Trophoblast cell (in vitro differentiated cells and primary cell): ENCODE data around the gene PDGFA.
A peak's percentile ranks its signal among the peaks of the same experiment; 100 is the strongest.

ENCODE experiments used
- DNase-seq, 2 donors: peaks; one replicate each; pipeline ENCODE4 v3.0.0-alpha.2; 2016
- H2AFZ ChIP-seq: 2 replicates; pipeline ENCODE4 v1.6.1; 2013; ENCODE audit warnings: low read length, moderate library complexity, mild to moderate bottlenecking; ENCODE audit not compliant: insufficient read depth, poor library complexity
- H2AK5ac ChIP-seq: 2 replicates; pipeline ENCODE4 v1.6.1; 2013; ENCODE audit warnings: mild to moderate bottlenecking, low read length
- H2BK120ac ChIP-seq: 2 replicates; pipeline ENCODE4 v1.6.1; 2013; ENCODE audit warnings: low read length, mild to moderate bottlenecking, moderate library complexity; ENCODE audit not compliant: insufficient read depth, poor library complexity
- H2BK12ac ChIP-seq: 2 replicates; pipeline ENCODE4 v1.6.1; 2013; ENCODE audit warnings: mild to moderate bottlenecking, low read length, moderate library complexity
- H2BK5ac ChIP-seq: 2 replicates; pipeline ENCODE4 v1.6.1; 2013; ENCODE audit warnings: low read length, low read depth, moderate library complexity, mild to moderate bottlenecking; ENCODE audit not compliant: poor library complexity
- H3K14ac ChIP-seq: 2 replicates; pipeline ENCODE4 v1.6.1; 2013; ENCODE audit warnings: mild to moderate bottlenecking, low read length
- H3K18ac ChIP-seq: 2 replicates; pipeline ENCODE4 v1.6.1; 2013; ENCODE audit warnings: mild to moderate bottlenecking, low read length
- H3K23ac ChIP-seq: 2 replicates; pipeline ENCODE4 v1.6.1; 2013; ENCODE audit warnings: low read length
- H3K27ac ChIP-seq: 2 replicates; pipeline ENCODE4 v1.5.1; 2013; ENCODE audit warnings: low read depth, mild to moderate bottlenecking, inconsistent platforms, low read length, moderate library complexity
- H3K27me3 ChIP-seq: 2 replicates; pipeline ENCODE4 v1.6.1; 2013; ENCODE audit warnings: inconsistent platforms, mild to moderate bottlenecking, low read length, moderate library complexity; ENCODE audit not compliant: insufficient read depth
- H3K36me3 ChIP-seq, 2 experiments: 1 replicate in 1 of 2; 2 replicates in 1 of 2; pipeline ENCODE4 v1.6.1; 2013; ENCODE audit warnings: low read length in 2 of 2, mild to moderate bottlenecking in 2 of 2, moderate library complexity in 1 of 2; ENCODE audit not compliant: insufficient read depth in 2 of 2, control insufficient read depth in 1 of 2
- H3K4ac ChIP-seq: 2 replicates; pipeline ENCODE4 v1.6.1; 2013; ENCODE audit warnings: low read depth, mild to moderate bottlenecking, low read length, moderate library complexity
- H3K4me1 ChIP-seq, 2 experiments: 1 replicate in 1 of 2; 2 replicates in 1 of 2; pipeline ENCODE4 v1.6.1; 2013; ENCODE audit warnings: low read length in 2 of 2, mild to moderate bottlenecking in 2 of 2, moderate library complexity in 1 of 2; ENCODE audit not compliant: insufficient read depth in 2 of 2, control insufficient read depth in 1 of 2
- H3K4me2 ChIP-seq: 2 replicates; pipeline ENCODE4 v1.6.1; 2013; ENCODE audit warnings: inconsistent platforms, mild to moderate bottlenecking, low read length, moderate library complexity
- H3K4me3 ChIP-seq: 2 replicates; pipeline ENCODE4 v1.5.1; 2013; ENCODE audit warnings: mild to moderate bottlenecking, low read depth, low read length, inconsistent platforms
- H3K79me1 ChIP-seq: one replicate; pipeline ENCODE4 v1.6.1; 2013; ENCODE audit warnings: low read length
- H3K79me2 ChIP-seq: 2 replicates; pipeline ENCODE4 v1.6.1; 2013; ENCODE audit warnings: low read length, mild to moderate bottlenecking; ENCODE audit not compliant: control insufficient read depth, insufficient read depth, poor library complexity
- H3K9ac ChIP-seq: 2 replicates; pipeline ENCODE4 v1.6.1; 2013; ENCODE audit warnings: mild to moderate bottlenecking, low read length
- H3K9me3 ChIP-seq: 2 replicates; pipeline ENCODE4 v1.6.1; 2013; ENCODE audit warnings: low read depth, mild to moderate bottlenecking, control low read depth, inconsistent platforms, low read length; ENCODE audit not compliant: insufficient read depth
- H4K12ac ChIP-seq: 2 replicates; pipeline ENCODE4 v1.6.1; 2013; ENCODE audit warnings: low read depth, mild to moderate bottlenecking, low read length, moderate library complexity
- H4K8ac ChIP-seq: 2 replicates; pipeline ENCODE4 v1.6.1; 2013; ENCODE audit warnings: low read depth, mild to moderate bottlenecking, low read length, moderate library complexity
- H4K91ac ChIP-seq: one replicate; pipeline ENCODE4 v1.6.1; 2013; ENCODE audit warnings: low read depth, mild to moderate bottlenecking, low read length, moderate library complexity
- WGBS: extraction: QIAGEN DNeasy Blood & Tissue Kit; methylation state at CpG from one replicate; pipeline ENCODE4 v1.1.7; 2013; ENCODE audit warnings: missing lambda C conversion rate; ENCODE audit not compliant: insufficient read length, insufficient coverage; ENCODE audit errors: extremely low coverage; 5-methylcytosine and 5-hydroxymethylcytosine counted together

The PDGFA gene

GRCh38 chr7:534959-535358 lies 15.3 kb upstream of the PDGFA start:
- Histone ChIP-seq H3K18ac (no peak overlapping the region), H4K12ac (no peak overlapping the region)
- no CpG with 5 or more reads among the region's 10 CpGs for WGBS

GRCh38 chr7:534075-534474 lies 14.4 kb upstream of the PDGFA start:
- H4K91ac ChIP-seq, result no peak overlapping the region
- H4K8ac ChIP-seq, result no peak overlapping the region

More at GRCh38 chr7:534959-535358, 15.3 kb upstream of the PDGFA start:
- Histone ChIP-seq H3K4me3 (no peak overlapping the region), H3K9me3 (peaks cover 1% of the 10 kb centered on the region), H3K23ac (no peak overlapping the region), H3K27ac (no peak overlapping the region), H2AK5ac (no peak overlapping the region), H3K4me1 (peaks cover 35% of the 10 kb centered on the region in 2 experiments), H3K4me2 (no peak overlapping the region), H3K14ac (no peak overlapping the region), H2AFZ (no peak overlapping the region), H3K27me3 (no peaks in the 10 kb centered on the region), H3K4ac (no peak overlapping the region), H2BK120ac (no peak overlapping the region), H4K8ac (no peak overlapping the region), H4K91ac (no peak overlapping the region), H3K79me2 (peaks cover 8% of the 10 kb centered on the region), H2BK5ac (no peak overlapping the region), H3K36me3 (no peaks in the 10 kb centered on the region), H3K79me1 (peaks cover 26% of the 10 kb centered on the region), H3K9ac (no peak overlapping the region), H2BK12ac (peak overlapping the region; percentile 13)
- DNase-seq, result no peak

GRCh38 chr7:533266-533665 lies 13.6 kb upstream of the PDGFA start:
- Histone ChIP-seq H3K27ac (no peak overlapping the region), H2BK12ac (no peak overlapping the region), H3K4me3 (no peak overlapping the region), H2BK5ac (no peak overlapping the region), H2BK120ac (no peak overlapping the region), H3K4ac (no peak overlapping the region), H3K4me2 (no peak overlapping the region), H2AK5ac (peak overlapping the region; percentile 69), H2AFZ (no peak overlapping the region), H4K91ac (no peak overlapping the region), H3K14ac (no peak overlapping the region), H3K36me3 (no peaks in the 10 kb centered on the region), H4K12ac (no peak overlapping the region), H4K8ac (no peak overlapping the region), H3K4me1 (peaks cover 19 to 20% of the 10 kb centered on the region in 2 experiments), H3K9me3 (peaks cover 1% of the 10 kb centered on the region), H3K79me1 (peaks cover 11% of the 10 kb centered on the region), H3K18ac (no peak overlapping the region), H3K9ac (no peak overlapping the region), H3K23ac (no peak overlapping the region), H3K79me2 (no peaks in the 10 kb centered on the region), H3K27me3 (no peaks in the 10 kb centered on the region)
- WGBS, result no CpG with 5 or more reads among the region's 17 CpGs
- DNase-seq, result no peak

More at GRCh38 chr7:534075-534474, 14.4 kb upstream of the PDGFA start:
- Histone ChIP-seq H3K14ac (no peak overlapping the region), H3K9ac (no peak overlapping the region), H3K36me3 (no peaks in the 10 kb centered on the region), H3K4me1 (peaks cover 27 to 28% of the 10 kb centered on the region in 2 experiments), H2BK12ac (no peak overlapping the region), H3K27me3 (no peaks in the 10 kb centered on the region), H3K27ac (no peak overlapping the region), H3K4me2 (no peak overlapping the region), H3K79me1 (peaks cover 19% of the 10 kb centered on the region), H3K79me2 (peaks cover 7% of the 10 kb centered on the region), H3K23ac (no peak overlapping the region), H2BK120ac (no peak overlapping the region), H2AFZ (no peak overlapping the region), H3K4ac (no peak overlapping the region), H4K12ac (no peak overlapping the region), H3K4me3 (no peak overlapping the region), H3K18ac (no peak overlapping the region), H3K9me3 (peaks cover 1% of the 10 kb centered on the region), H2BK5ac (no peak overlapping the region), H2AK5ac (peak overlapping the region; percentile 50)
- WGBS, result 100% methylated on average over 2 of the region's 8 CpGs
- DNase-seq, result no peak

- WGBS, result no CpG with 5 or more reads among the region's 15 CpGs
Observed at GRCh38 chr7:532379-533143, 12.9 kb upstream of the PDGFA start.

More at GRCh38 chr7:532379-533143, 12.9 kb upstream of the PDGFA start:
- Histone ChIP-seq H2AK5ac (no peak overlapping the region), H3K4ac (no peak overlapping the region), H3K9me3 (peaks cover 1% of the 10 kb centered on the region), H3K14ac (no peak overlapping the region), H3K4me1 (peaks cover 14 to 15% of the 10 kb centered on the region in 2 experiments), H4K12ac (no peak overlapping the region), H3K79me1 (peaks cover 6% of the 10 kb centered on the region), H3K4me2 (no peak overlapping the region), H4K91ac (no peak overlapping the region), H2BK12ac (no peak overlapping the region), H3K27me3 (no peaks in the 10 kb centered on the region), H3K9ac (no peak overlapping the region), H2BK120ac (no peak overlapping the region), H3K23ac (no peak overlapping the region), H4K8ac (no peak overlapping the region), H3K27ac (no peak overlapping the region), H3K18ac (no peak overlapping the region), H3K79me2 (no peaks in the 10 kb centered on the region), H3K36me3 (no peaks in the 10 kb centered on the region), H2AFZ (no peak overlapping the region), H3K4me3 (no peak overlapping the region), H2BK5ac (no peak overlapping the region)
- no peak for DNase-seq
